A673 (cell line): ENCODE results near the gene SMIM45.

Experiments
- BruUV-seq: library from RNA; stranded (reverse); fragments of 400-500 nt; replicated peaks from 2 replicates; lab custom pipeline; 2021; lab: Mats Ljungman, UMichigan
- CTCF ChIA-PET: fragments of 300-600 bp; sonication (Branson Sonifier 250); formaldehyde crosslinking; loops from one replicate; lab custom pipeline; 2022; ENCODE audit warnings: antibody characterized with exemption; lab: Charles Lee
- POLR2A ChIA-PET: fragments of 300-600 bp; sonication (Branson Sonifier 250); formaldehyde crosslinking; loops from one replicate; lab custom pipeline; 2022; ENCODE audit warnings: antibody characterized with exemption; ENCODE audit not compliant: low non-redundant PET; lab: Charles Lee
- DNase-seq: peaks from one replicate; pipeline ENCODE4 v3.0.0-alpha.2; 2015; ENCODE audit warnings: low spot score
- H3K27ac ChIP-seq: fragments of 200-600 bp; sonication (generic); 2 replicates; pipeline ENCODE4 v1.5.1; 2016; ENCODE audit warnings: mixed run types, low read depth, mild to moderate bottlenecking, mixed read lengths, antibody characterized with exemption, low read length; ENCODE audit not compliant: poor library complexity, severe bottlenecking
- H3K27me3 ChIP-seq: fragments of 200-600 bp; sonication (generic); replicated peaks from 2 replicates; pipeline ENCODE4 v1.6.1; 2017; ENCODE audit warnings: mixed run types, low read depth, mild to moderate bottlenecking, mixed read lengths, antibody characterized with exemption, low read length; ENCODE audit not compliant: insufficient read depth, poor library complexity
- H3K36me3 ChIP-seq: fragments of 200-600 bp; sonication (generic); 2 replicates; pipeline ENCODE4 v1.6.1; 2016; ENCODE audit warnings: mixed run types, mild to moderate bottlenecking, mixed read lengths, antibody characterized with exemption, low read length; ENCODE audit not compliant: insufficient read depth, poor library complexity, severe bottlenecking
- H3K4me1 ChIP-seq: fragments of 200-600 bp; sonication (generic); 2 replicates; pipeline ENCODE4 v1.6.1; 2017; ENCODE audit warnings: mixed run types, mild to moderate bottlenecking, mixed read lengths, antibody characterized with exemption, low read length; ENCODE audit not compliant: insufficient read depth, poor library complexity, severe bottlenecking
- H3K4me3 ChIP-seq: fragments of 200-600 bp; sonication (generic); 2 replicates; pipeline ENCODE4 v1.5.1; 2016; ENCODE audit warnings: low read depth, mixed run types, mild to moderate bottlenecking, mixed read lengths, low read length; ENCODE audit not compliant: poor library complexity, severe bottlenecking
- H3K9me3 ChIP-seq: fragments of 200-600 bp; sonication (generic); 2 replicates; pipeline ENCODE4 v1.6.1; 2016; ENCODE audit warnings: mixed run types, low read depth, mild to moderate bottlenecking, mixed read lengths, antibody characterized with exemption, low read length; ENCODE audit not compliant: poor library complexity, severe bottlenecking
- EZH2 ChIP-seq: fragments of 200-600 bp; sonication (generic); IDR thresholded peaks from 2 replicates; pipeline ENCODE4 v1.6.1; 2017; ENCODE audit warnings: borderline replicate concordance, low read depth, mild to moderate bottlenecking, mixed read lengths, antibody characterized with exemption, low read length; ENCODE audit not compliant: poor library complexity, severe bottlenecking
- intact Hi-C: fragments of 100-400 bp; cut with micrococcal nuclease; formaldehyde crosslinking; loops from one replicate; pipeline ENCODE4 v1.10.0; 2022; ENCODE audit not compliant: unreplicated experiment
- TF ChIP-seq, protein P1 (sequence below): fragments of 300-800, 200-600 bp; sonication (generic); conservative IDR thresholded peaks from 2 replicates; pipeline ENCODE4 v1.5.1; 2017; ENCODE audit warnings: low read depth, mild to moderate bottlenecking, antibody characterized with exemption, low read length, moderate library complexity, mixed read lengths

SMIM45 gene

DNA sequence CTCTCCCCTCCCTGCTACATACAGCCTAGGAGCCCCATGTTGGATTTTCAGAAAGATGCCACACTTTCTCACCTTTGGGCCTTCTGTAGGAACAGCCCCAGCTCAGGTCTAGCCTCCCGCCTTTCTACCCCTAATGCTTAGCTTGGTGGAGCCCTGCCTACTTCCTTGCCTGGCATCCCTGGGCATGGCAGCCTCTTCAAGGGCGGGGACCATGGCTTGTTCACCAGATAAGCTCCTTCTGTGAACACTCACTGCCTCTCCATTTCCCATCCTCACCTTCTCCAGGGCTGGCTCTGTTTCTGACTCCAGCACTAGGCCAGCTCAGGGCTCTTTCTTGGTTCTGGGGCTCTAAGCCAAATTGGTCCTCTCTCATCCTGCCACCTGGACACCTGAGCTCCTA, 18.7 kb downstream of the SMIM45 start:
- H3K4me3 ChIP-seq = no peak overlapping the region
- no peak for DNase-seq
- intact Hi-C loops = no loop called here
- TF ChIP-seq, protein P1, sequence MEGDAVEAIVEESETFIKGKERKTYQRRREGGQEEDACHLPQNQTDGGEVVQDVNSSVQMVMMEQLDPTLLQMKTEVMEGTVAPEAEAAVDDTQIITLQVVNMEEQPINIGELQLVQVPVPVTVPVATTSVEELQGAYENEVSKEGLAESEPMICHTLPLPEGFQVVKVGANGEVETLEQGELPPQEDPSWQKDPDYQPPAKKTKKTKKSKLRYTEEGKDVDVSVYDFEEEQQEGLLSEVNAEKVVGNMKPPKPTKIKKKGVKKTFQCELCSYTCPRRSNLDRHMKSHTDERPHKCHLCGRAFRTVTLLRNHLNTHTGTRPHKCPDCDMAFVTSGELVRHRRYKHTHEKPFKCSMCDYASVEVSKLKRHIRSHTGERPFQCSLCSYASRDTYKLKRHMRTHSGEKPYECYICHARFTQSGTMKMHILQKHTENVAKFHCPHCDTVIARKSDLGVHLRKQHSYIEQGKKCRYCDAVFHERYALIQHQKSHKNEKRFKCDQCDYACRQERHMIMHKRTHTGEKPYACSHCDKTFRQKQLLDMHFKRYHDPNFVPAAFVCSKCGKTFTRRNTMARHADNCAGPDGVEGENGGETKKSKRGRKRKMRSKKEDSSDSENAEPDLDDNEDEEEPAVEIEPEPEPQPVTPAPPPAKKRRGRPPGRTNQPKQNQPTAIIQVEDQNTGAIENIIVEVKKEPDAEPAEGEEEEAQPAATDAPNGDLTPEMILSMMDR = no peak
- no peak for TF ChIP-seq EZH2
- H3K27ac ChIP-seq = no peak overlapping the region
- H3K9me3 ChIP-seq = no peaks in the 10 kb centered on the region
- no peaks in the 10 kb centered on the region for H3K36me3 ChIP-seq
- ChIA-PET POLR2A (no interaction called here), CTCF (no interaction called here)
- no TSS peak for BruUV-seq
- H3K4me1 ChIP-seq = peaks cover 12% of the 10 kb centered on the region
- H3K27me3 ChIP-seq = peaks cover 9% of the 10 kb centered on the region

DNA sequence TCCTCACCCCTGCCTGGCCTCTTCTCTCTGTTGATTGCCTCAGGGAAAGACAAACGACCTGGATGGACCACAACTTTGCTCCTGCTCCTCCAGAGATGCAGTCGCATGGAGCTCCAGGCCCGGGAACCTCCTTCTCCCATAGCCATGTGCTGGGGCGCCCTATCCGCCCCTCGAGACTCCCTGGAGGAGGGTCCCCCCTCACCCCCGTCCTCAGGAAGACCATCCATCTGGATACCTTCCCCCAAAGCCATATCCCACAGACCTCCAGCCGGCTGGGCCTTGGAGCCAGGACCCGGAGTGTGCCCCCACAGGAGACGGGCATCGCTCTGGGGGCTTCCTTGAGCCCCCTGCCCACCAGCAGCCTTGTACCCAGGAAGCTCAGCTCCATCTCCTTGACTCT, 19.5 kb downstream of the SMIM45 start:
- CTCF ChIA-PET = no interaction called here
- no TSS peak for BruUV-seq
- intact Hi-C loops = no loop called here
- Histone ChIP-seq H3K27me3 (peaks cover 17% of the 10 kb centered on the region), H3K36me3 (no peaks in the 10 kb centered on the region), H3K27ac (no peak overlapping the region), H3K4me1 (peaks cover 18% of the 10 kb centered on the region), H3K4me3 (no peak overlapping the region), H3K9me3 (no peaks in the 10 kb centered on the region)
- TF ChIP-seq, protein P1 = no peak
- TF ChIP-seq EZH2 = no peak
- DNase-seq = no peak
- POLR2A ChIA-PET = no interaction called here

DNA sequence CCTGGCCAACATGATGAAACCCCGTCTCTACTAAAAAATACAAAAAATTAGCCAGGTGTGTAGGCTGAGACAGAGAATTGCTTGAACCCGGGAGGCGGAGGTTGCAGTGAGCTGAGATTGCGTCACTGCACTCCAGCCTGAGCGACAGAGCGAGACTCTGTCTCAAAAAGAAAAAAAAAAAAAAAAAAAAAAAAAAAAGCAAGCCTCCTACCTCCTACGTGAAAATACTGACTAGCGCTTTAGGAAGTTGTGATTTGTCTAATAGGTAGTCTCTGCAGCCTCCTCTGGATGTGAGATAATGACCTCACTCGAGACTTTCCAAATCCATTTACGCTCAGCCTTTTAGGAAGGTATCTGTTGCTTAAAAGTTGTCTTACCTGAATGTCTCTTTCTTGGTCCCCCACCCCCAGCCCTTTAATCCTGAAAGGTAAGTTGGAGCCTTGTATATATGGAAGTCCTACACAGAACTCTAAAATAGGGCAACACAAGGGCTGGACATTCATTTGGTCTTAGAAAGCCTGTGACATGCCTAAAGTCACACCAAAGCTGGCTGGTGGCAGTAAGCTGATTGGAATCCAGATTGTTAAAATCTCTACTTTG, 22.8 kb downstream of the SMIM45 start:
- intact Hi-C loops = no loop called here
- TF ChIP-seq, protein P1 = no peak
- no peak for TF ChIP-seq EZH2
- DNase-seq = no peak
- no peaks in the 10 kb centered on the region for H3K36me3 ChIP-seq
- H3K4me1 ChIP-seq = peaks cover 12% of the 10 kb centered on the region
- H3K27me3 ChIP-seq = peaks cover 29% of the 10 kb centered on the region
- no peak overlapping the region for H3K27ac ChIP-seq
- ChIA-PET POLR2A (no interaction called here), CTCF (no interaction called here)
- H3K9me3 ChIP-seq = no peaks in the 10 kb centered on the region
- no peak overlapping the region for H3K4me3 ChIP-seq
- no TSS peak for BruUV-seq
